ENCODE measurements around the gene GFER.

- TF ChIP-seq POLR2A (IDR thresholded peaks at IDR 0.05; ENCODE audit: control extremely low read depth in 1 of 2, low read depth in 2 of 2, low read length in 2 of 2) (peak; percentile 82 to 91), CTCF (IDR thresholded peaks at IDR 0.05; ENCODE audit: control extremely low read depth in 1 of 3, insufficient read depth in 1 of 3, low read depth in 1 of 3, low read length in 3 of 3) (no peak), NRF1 (IDR thresholded peaks at IDR 0.05; ENCODE audit: low read depth, low read length) (no peak), SP1 (IDR thresholded peaks at IDR 0.05; ENCODE audit: low read depth, low read length) (peak; percentile 24; the same call in 1 of the 2 replicates), JUN (IDR thresholded peaks at IDR 0.05; ENCODE audit: low read depth, low read length) (no peak)
These were observed 23.0 kb upstream of the GFER start for GRCh38 chr16:1960665-1961630.
